Loucy (cell line): Measurements from ENCODE around the gene MTHFR.

Experiments
- EZH2phosphoT487 ChIP-seq: fragments of 200-600 bp; IDR thresholded peaks from 2 replicates; pipeline ENCODE4 v1.6.1; 2018; ENCODE audit warnings: antibody characterized with exemption, mild to moderate bottlenecking, moderate library complexity, borderline replicate concordance
- TF ChIP-seq, protein P1 (sequence below): fragments of 200-600 bp; sonication (generic); conservative IDR thresholded peaks from 2 replicates; pipeline ENCODE4 v1.5.1; 2014; ENCODE audit warnings: mild to moderate bottlenecking, antibody characterized with exemption, low read length

DNA sequence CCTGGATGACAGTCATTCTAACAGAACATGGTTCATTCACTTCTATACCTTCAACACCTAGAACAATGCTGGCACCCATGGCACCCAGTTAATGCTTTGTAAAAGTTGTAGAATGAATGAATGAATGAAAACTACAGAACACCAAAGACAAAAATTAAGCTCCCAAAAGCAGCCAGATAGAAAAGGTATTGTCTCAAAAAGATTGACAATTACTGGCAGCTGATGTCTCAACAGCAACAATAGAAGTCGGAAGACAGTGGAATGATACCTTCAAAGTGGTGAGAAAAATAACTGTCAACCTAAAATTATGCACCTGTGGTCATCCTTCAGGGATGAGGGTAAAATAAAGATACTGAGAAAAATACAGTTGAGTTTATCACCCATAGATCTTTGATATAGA lies 48.7 kb downstream of the MTHFR start:
- TF ChIP-seq, protein P1, sequence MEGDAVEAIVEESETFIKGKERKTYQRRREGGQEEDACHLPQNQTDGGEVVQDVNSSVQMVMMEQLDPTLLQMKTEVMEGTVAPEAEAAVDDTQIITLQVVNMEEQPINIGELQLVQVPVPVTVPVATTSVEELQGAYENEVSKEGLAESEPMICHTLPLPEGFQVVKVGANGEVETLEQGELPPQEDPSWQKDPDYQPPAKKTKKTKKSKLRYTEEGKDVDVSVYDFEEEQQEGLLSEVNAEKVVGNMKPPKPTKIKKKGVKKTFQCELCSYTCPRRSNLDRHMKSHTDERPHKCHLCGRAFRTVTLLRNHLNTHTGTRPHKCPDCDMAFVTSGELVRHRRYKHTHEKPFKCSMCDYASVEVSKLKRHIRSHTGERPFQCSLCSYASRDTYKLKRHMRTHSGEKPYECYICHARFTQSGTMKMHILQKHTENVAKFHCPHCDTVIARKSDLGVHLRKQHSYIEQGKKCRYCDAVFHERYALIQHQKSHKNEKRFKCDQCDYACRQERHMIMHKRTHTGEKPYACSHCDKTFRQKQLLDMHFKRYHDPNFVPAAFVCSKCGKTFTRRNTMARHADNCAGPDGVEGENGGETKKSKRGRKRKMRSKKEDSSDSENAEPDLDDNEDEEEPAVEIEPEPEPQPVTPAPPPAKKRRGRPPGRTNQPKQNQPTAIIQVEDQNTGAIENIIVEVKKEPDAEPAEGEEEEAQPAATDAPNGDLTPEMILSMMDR = no peak
- TF ChIP-seq EZH2phosphoT487 = no peak
